ENCODE data around the gene FAM53A.

- TF ChIP-seq CTCF (conservative IDR thresholded peaks at IDR 0.05; ENCODE audit: low read depth, low read length) (no peak), EZH2phosphoT487 (IDR thresholded peaks at IDR 0.05; ENCODE audit: borderline replicate concordance, low read length) (no peak)
Measured at GRCh38 chr4:1664141-1664540, 20.0 kb downstream of the FAM53A start.

All from PC-3 (cell line).